ENCODE data around the gene NMT1. TPM values are rescaled to one million over a fixed set of nuclear protein-coding genes. Genes with fewer than 3 reads are reported as not detected.
"Not testable (repeated sequence)": the region's sequence is repeated elsewhere in the genome, so short reads cannot be mapped to it uniquely, and the experiment has no call there.

The NMT1 gene
- total RNA-seq, 1 experiment from 2014 or later: 113 TPM

DNA sequence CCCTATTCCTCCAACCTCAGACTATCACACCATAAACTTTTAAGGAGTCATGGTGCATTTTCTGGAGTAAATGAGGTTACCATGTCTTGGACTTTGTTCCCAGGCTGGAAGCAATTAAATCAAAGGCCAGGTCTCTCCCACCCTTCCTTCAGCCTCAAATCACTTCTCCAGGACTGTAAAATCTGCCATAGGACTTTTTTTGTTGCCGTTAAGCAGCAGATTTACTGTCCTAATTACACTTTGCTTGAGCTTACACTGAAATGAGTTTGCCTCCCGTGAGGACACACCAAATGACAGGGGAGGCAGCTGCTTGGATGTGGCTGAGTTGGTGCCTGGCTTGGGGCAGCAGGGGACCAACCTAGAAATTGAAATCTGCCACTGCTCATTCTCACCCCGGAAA, 24.4 kb upstream of the NMT1 start:
- DNase-seq (ENCODE audit: low read depth): no peak

DNA sequence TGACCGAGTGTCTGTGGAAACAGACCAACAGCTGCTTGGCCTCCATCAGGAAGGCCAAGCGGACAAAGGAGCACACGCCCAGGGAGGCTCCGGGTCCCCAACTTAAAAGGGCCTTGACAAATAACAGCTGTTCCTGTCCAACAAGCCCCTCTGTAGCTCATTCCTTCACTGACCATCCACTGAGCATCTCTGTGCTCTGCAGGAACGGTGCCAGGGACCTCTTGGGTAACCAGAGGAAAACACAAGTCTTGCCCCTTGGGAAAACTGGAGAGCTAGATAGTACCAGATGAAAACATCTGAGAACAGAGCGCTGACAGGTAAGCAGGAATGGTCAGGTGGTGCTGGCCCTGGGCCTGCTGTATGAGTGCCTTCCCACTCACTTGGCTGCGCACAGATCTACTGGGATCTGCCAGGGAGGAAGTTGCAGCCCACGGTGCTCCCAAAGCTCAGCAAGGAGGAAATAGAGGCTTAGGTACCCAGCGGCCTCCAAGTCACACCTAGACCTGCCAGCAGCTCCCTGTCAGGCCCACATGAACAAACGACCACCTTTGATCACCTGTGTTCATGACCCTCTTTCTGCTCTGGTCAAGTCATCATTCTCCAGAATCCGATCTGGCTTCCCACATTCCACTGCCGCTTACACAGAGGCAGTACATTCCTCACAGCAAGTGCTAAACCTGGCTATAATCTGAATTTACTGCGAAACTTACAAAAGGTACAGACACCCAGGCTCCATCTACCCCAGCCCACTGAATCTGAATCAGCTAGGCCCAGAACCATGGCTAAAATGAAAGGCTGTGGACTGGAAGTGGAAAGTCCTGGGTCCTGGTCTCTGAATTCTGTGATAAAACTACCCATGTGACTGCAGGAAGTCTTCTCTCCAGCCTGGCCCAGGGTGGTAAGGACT, 22.1 kb upstream of the NMT1 start:
- no peak for DNase-seq (ENCODE audit: low read depth)

DNA sequence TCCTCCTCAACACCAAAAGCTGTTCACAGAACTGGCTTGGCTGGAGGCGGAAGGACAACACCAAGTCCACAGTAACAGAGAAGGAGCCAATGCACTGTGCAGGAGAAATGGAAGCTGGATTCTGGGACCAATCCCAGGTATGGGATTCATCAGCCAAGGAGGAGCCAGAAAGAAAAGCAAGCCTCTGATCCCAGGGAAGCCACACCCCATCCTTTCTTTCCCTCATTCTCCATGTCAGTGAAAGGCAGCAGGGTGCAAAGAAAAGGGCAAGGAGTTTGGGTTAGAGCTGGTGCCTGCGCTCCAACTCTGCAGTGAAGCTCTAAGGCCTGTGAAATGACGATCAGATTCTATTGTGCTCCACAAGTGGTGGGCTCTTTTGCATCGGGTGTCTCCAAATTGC, 20.7 kb upstream of the NMT1 start:
- no peak for DNase-seq (ENCODE audit: low read depth)

DNA sequence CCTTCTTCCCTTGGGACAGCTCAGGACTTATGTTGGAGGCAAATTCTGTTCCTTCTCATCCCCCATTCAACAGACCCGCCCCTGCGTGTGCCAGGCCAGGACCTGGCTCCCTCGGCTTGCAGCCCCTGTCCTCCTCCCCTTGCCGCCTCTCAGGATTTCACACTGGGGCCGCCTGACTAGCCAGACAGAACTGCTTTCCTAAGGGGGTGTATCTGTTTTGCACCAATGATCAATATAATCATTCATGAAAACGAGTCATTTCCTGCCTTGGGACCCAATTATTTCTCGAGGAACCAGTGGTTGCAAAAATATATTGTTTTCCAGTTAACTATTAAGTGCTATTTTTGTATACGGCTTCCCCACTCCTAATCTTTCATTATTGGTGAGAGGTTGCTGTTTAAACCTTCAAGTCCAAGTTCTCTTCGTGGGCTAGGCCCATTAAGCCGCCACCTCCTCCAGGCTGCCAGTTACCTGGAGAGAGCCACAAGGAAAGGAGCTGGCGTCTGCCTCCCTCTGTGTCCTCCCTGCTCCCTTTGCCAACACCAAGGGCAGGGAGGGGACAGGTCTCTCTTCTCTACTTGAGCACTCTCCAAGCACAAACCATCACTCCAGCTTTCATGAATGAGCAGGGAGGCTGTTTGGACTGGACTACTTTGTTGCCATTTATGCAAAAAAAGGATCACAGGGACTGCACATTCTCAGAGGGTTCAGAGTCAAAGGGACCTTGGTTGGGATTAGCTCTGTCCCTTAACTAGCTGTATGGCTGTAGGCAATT, 18.6 kb upstream of the NMT1 start:
- DNase-seq (ENCODE audit: low read depth): no peak

DNA sequence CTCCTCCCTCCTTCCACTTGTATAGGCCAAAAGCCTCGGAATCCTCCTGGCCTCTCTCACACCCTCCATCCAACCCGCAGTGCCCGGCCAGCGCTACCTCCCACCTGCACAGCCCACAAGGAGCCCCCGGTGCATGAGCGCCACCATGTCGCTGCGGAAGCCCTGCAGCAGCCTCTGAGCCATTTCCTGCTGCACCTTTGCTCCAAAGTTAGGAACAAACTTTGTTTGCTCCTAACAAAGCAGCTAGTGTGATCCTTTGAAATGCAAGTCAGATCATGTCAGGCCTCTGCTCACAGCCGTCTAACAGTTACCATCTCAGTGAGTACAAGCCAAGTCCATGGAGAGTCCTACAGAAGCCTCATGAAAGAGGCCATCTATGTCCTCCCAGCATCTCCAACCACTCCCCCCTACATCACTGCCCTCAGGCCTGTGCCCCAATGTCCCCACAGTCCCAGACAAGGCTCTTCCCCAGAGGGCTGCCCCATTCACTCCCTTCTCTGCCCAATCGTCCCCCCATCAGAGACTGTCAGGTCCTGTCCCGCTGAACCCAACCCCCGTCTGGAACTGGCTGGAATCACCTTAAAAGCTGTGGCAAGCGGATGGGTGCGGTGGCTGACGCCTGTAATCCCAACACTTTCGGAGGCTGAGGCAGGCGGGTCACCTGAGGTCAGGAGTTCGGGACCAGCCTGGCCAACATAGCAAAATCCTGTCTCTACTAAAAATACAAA, 17.1 kb upstream of the NMT1 start:
- no peak for DNase-seq (ENCODE audit: low read depth)

DNA sequence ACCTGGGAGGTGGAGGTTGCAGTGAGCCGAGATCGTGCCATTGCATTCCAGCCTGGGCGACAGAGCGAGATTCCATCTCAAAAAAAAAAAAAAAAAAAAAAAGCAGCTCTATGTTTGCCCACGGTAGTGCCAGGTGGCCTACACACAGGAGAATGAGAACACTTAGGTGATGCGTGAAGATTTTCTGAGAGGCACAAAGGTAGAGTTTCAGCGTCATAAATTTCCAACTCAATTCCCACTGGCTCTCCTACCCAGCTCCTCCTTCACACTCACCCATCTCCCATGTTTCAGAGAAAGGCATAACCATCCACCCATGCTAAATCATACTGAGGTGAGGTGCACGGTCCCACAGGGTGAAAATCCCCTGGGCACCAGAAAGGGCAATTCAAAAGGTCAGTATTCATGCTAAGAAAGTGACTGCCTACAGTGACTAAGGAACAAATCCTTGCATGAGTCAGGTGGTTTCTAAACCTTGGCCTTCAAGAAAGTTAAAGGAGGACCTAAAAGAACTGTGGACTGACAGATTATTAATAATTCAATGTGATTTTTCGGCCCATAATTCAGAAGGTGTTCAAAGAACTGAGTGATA, 14.5 kb upstream of the NMT1 start:
- no peak for DNase-seq (ENCODE audit: low read depth)

DNA sequence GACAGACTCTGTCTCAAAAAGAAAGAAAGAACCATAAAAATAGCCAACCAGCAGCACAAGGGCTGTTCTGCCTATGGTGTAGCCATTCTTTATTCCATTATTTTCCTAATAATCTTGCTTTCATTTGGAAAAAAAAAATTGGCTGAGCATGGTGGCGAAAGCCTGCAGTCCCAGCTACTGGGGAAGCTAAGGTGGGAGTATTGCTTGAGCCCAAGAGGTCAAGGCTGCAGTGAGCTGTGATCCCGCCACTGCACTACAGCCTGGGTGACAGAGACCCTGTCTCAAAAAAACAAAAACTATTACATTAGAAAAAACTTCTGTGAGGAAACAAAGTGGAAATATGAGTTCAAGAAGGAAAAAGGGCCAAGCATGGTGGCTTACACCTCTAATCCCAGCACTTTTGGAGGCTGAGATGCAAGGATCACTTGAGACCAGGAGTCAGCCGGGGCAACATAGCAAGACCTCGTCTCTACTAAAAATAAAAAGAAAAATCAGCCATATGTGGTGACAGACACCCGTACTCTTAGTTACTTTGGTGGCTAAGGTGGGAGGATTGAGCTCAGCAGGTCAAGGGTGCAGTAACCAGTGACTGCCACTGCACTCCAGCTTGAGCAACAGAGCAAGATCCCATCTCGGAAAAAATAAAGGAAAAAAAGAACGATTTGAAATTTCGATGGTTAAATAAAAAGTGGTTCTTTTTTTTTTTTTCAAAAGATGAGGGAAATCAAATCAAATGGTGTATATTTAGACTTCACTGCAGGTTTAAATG, 12.1 kb upstream of the NMT1 start:
- DNase-seq (ENCODE audit: low read depth): no peak

DNA sequence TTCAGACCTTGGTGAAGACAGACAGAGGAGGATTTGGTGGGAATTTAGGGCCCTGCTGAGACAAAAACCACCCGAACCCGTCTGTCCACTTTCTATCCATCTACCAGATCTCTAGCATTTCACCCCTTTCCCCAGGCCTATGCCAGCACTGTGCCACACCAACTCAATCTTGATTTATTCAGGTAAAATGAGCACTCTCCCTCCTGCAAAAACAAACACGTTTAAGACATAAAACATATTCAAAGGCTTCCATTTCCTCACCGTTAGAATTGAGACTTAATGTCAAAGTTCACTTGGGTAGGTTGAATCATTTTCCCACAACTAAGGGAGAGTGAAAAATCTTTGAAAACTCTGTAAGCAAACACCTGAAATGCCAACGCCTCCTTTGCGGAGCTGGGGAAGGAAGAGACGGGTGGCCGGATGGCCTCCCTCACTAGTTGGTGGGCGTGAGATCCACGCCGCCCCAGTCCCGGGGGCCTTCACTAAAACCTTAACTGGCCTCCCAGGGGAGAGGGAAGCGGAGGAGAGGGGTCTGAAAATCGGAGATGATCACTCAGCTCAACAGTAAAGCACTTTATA, 10.5 kb upstream of the NMT1 start:
- peak; percentile 35 for DNase-seq (ENCODE audit: low read depth)

DNA sequence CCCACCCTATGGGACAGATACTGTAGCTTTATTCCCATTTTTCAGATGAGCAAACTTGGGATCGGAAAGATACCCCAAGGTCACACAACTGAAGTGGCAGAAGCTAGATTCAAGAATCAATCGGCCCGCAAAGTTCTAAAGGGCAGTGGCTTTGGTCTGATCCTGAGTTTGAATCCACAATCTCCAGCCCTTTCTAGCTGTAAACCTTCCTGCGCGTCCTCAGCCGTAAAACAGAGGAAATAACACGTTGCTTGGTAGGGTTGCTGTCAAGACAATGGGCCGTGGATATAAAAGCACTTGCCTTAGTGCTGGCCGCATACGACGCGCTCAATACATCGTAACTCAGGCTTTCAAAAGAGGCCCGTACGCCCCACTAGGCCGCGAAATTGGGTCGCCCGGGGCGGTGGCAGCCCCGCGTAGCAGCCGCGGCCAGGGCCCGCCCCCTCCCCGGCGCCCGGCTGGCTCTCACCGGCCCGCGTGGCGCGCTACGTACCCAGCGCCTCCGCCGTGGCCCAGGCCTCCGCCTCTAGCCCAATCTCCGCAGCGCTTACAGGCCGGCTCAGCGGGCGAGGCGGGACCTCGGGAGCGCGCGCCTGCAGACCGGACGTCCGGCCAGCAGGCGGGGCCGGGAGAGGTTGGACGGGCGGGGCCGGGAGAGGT, 9.9 kb upstream of the NMT1 start, which contains the start of gene DCAKD:
TSS of gene DCAKD (minus strand) at position 573 of the 660 bp plus-strand sequence. CDS start 16,747 bp downstream, outside the sequence.
- DNase-seq (ENCODE audit: low read depth): peak; percentile 93

DNA sequence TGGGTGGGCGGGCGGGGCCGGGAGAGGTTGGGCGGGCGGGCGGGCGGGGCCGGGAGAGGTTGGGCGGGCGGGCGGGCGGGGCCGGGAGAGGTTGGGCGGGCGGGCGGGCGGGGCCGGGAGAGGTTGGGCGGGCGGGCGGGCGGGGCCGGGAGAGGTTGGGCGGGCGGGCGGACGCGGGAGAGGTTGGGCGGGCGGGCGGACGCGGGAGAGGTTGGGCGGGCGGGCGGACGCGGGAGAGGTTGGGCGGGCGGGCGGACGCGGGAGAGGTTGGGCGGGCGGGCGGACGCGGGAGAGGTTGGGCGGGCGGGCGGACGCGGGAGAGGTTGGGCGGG, 9.4 kb upstream of the NMT1 start:
- not testable (repeated sequence) for DNase-seq (ENCODE audit: low read depth)

DNA sequence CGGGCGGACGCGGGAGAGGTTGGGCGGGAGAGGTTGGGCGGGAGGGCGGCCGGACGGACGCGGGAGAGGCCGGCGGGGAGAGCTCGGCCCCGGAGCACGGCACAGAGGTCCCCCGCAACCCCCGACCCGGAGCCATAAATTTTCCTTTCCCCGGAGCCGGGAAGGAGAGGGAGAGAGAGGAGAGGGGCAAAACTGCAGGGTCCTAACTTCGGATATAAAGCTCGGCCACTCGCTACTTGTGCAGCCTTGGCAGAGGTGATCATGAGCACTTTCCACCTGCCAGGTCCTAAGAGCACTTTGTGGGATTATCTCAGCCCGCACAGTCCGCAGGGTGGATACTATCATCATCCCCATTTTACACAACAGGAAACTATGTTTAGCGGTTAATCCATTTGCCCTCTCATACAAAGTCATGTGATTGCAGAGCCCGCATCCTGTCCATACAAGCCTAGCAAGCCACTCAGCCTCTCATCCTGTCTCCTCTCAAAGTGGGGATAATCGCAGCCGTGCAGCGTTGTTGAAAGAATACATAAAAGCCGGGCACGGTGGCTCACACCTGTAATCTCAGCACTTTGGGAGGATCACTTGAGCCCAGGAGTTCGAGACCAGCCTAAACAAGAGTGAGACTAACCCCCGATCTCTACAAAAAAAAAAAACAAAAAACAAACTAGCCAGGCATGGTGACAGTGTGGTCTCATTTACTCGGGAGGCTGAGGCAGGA, 8.9 kb upstream of the NMT1 start:
- peak; percentile 43 for DNase-seq (ENCODE audit: low read depth)

DNA sequence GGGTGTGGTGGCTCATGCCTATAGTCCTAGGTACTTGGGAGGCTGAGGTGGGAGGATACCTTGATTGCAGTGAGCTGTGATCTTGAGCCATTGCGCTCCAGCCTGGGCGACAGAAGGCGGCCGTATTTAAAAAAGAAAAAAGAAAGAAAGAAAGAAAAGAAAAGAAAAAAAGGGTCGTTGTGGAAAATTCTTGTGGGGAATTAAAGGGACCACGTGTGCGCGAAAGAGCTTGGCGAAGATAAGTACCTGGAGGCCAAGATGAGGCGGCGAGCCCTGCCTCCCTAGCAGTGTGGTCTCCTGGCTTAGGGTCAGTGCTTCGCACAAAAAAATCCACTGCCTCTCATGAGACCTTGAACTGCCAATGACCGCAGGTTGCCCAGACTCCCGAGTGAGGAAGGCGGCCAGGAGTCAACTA, 728 bp upstream of the NMT1 start:
- DNase-seq (ENCODE audit: low read depth): no peak

DNA sequence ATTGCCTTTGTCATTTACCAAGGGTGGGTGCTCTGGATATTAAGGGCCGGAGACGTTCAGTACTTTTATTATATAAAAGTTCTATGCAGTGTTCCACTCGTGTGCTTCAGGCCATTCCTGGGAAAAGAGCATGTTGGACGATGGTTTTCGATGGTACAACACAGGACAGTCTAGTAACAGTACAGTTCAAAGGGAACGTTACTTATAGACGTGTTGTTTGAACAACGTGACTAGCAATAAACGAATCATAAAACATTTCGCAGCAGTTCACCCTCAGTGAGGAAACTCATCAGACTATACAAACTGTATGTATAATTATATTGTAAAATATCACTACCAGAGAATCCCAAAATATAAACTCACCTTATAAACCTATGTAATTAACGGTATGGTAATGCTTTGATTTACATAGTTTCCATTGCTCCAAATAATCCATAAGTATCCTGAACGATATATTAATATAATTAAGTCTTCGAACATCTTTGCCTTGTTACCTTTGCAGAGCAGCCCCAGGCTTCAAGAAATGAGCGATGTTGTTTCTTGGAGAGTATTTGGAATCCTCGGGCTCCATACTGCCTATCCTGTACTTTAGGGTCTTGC, 589 bp downstream of the NMT1 start:
- DNase-seq (ENCODE audit: low read depth): no peak

DNA sequence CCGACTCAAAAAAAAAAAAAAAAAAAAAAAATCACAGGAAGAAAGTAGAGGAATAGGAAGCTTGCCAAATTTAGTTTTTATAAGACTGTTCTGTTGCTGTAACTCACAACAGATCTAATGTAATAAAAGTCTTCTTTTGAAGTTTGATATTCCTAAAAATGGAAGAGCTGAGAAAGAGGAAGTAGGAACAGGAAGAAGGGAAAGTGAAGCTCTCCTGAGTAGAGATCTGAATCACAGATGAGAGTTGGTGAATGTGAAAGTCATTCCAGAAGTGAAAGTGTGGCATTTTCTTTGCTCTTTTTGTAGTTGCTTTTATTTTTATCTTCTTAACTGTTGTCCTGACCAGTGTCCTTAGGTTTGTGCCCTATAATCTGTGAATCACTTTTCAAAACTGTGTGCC, 2.1 kb downstream of the NMT1 start:
- DNase-seq (ENCODE audit: low read depth): no peak

DNA sequence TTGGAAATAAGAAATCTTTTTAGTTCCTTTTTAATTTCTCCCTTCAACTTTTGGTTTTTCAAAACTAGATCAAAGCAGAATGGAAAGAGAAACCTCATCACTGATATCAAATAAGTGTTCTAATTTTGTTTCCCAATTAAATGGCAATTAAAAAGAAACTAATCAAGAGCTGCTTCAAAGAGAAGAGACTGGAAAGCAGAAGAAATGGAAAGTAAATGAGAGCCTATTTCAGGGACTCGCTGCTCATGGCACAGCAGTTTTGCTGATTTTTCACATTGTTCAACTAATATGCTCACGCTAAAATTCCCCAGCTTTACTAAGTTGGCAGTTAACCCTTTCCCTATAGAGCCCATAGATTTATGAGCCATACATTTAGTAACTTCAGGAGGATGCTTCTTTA, 6.5 kb downstream of the NMT1 start:
- no peak for DNase-seq (ENCODE audit: low read depth)

DNA sequence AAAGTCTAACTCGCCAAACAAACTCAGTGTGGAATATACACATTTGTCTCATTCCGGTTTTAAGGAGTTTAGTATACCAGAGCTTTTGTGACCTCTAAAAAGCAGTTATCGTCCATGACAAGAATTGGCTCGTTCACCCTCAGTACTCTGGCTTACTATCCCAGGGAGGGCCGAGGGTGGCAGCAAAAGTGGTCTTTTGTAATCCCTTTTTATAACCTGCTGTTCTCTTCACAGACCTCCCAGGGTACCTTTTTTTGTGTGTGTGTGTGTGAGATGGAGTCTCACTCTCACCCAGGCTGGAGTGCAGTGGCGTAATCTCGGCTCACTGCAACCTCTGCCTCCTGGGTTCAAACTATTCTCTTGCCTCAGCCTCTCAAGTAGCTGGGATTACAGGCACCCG, 8.9 kb downstream of the NMT1 start:
- no peak for DNase-seq (ENCODE audit: low read depth)

DNA sequence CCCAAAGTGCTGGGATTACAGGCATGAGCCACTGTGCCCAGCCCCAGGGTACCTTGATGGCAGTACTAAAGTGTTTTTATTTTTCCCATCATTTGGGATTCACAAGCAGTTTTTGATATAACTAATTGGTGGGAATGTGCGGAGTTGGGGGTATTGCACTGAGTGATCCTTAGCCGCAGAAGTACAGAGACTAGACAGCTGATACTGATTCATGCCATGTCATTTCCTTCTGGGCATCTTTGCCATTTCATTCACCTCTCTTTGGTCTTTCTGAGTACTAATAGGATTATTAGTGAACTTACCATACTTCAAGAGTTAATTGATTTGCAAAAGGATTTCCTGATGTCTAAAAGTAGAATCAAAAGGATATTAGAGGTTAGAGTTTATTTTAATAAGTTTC, 9.7 kb downstream of the NMT1 start:
- DNase-seq (ENCODE audit: low read depth): peak; percentile 64

DNA sequence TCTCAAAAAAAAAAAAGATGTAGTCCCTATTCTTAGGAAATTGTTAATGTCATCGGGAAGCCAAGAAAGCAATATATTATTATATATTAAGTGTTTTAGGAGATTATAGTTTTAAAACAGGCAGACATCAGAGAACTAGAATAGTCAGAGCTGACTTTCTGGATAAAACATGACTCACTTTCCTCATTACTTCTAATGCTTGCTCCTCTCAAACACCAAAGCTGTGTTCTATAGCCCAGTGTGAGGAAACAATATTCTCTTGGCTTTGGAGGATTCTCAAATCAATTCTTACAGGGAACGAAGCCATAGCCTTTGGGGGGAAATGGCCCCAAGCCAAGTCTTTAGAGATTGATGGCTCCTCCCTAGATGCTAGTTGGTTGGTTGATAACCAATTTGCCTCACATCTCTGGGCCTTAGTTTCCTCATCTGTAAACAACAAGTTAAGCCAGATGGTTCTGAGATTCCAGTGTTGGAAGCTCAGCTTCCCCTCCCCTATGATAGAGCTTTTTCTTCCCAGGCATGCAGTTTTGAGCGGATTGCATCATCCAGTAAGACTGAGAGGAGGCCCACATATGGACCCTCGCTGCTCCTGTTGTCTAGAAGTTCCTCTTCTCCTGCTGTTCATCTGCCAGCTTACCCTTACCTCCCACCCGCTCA, 12.4 kb downstream of the NMT1 start:
- no peak for DNase-seq (ENCODE audit: low read depth)

Data from HT1080 (cell line).